SK-N-SH (cell line): ENCODE results near the gene SSBP2. TPM values are rescaled to one million over a fixed set of nuclear protein-coding genes. Genes with fewer than 3 reads are reported as not detected.

Experiments used
- CTCF ChIA-PET: fragments of 300-600, 350-600 bp; formaldehyde crosslinking; extraction: SDS; loops from one replicate; lab custom pipeline; 2021; lab: Yijun Ruan, JAX
- POLR2A ChIA-PET: fragments of 350-600 bp; sonication (Branson Sonifier 250); formaldehyde crosslinking; extraction: SDS; loops from one replicate; lab custom pipeline; 2020; ENCODE audit warnings: antibody characterized with exemption, inconsistent platforms; lab: Yijun Ruan, JAX
- DNase-seq: peaks from one replicate; pipeline ENCODE4 v3.0.0; 2012
- H2AFZ ChIP-seq: fragments of 200-600 bp; sonication (generic); 2 replicates; pipeline ENCODE4 v1.8.1; 2016; ENCODE audit warnings: antibody characterized with exemption, mild to moderate bottlenecking, low read depth
- H3F3A ChIP-seq: fragments of 200-600 bp; sonication (generic); replicated peaks from 2 replicates; pipeline ENCODE3; 2016; ENCODE audit warnings: antibody characterized with exemption, mild to moderate bottlenecking; ENCODE audit not compliant: insufficient read depth
- H3K27ac ChIP-seq, 2 experiments: fragments of 200-500 bp in 1 of 2; fragments of 200-600 bp in 1 of 2; sonication (Bioruptor generic) in 1 of 2; sonication (generic), shearing (Covaris generic) in 1 of 2; 2 replicates each; pipeline versions ENCODE4 v1.5.1 to v1.6.1; 2014 to 2016; ENCODE audit warnings: low read depth in 2 of 2, inconsistent platforms in 1 of 2, low read length in 1 of 2, mild to moderate bottlenecking in 1 of 2, mixed read lengths in 1 of 2
- H3K27me3 ChIP-seq: fragments of 200-600 bp; sonication (generic), shearing (Covaris generic); 2 replicates; pipeline ENCODE4 v1.6.1; 2016; ENCODE audit warnings: mixed run types; ENCODE audit not compliant: insufficient read depth
- H3K36me3 ChIP-seq, 2 experiments: fragments of 200-500 bp in 1 of 2; fragments of 200-600 bp in 1 of 2; sonication (Bioruptor generic) in 1 of 2; sonication (generic) in 1 of 2; replicated peaks in 1 of 2; 2 replicates each; pipeline versions ENCODE3 to v1.5.1; 2014 to 2016; ENCODE audit warnings: low read length in 1 of 2, mild to moderate bottlenecking in 1 of 2; ENCODE audit not compliant: insufficient read depth in 2 of 2, control insufficient read depth in 1 of 2
- H3K4me1 ChIP-seq, 2 experiments: fragments of 200-500 bp in 1 of 2; fragments of 200-600 bp in 1 of 2; sonication (Bioruptor generic) in 1 of 2; sonication (generic), shearing (Covaris generic) in 1 of 2; 2 replicates each; pipeline versions ENCODE4 v1.5.1 to v1.6.1; 2014 to 2016; ENCODE audit warnings: low read depth in 1 of 2, low read length in 1 of 2, mixed run types in 1 of 2; ENCODE audit not compliant: insufficient read depth in 2 of 2, control insufficient read depth in 1 of 2
- H3K4me2 ChIP-seq: fragments of 200-600 bp; sonication (generic), shearing (Covaris generic); 2 replicates; pipeline ENCODE4 v1.6.1; 2017; ENCODE audit warnings: mixed run types
- H3K4me3 ChIP-seq, 2 experiments: fragments of 200-500 bp in 1 of 2; fragments of 200-600 bp in 1 of 2; sonication (Bioruptor generic) in 1 of 2; sonication (generic), shearing (Covaris generic) in 1 of 2; 2 replicates each; pipeline versions ENCODE4 v1.5.1 to v1.8.1; 2014 to 2016; ENCODE audit warnings: low read depth in 2 of 2, inconsistent platforms in 1 of 2, low read length in 1 of 2, mild to moderate bottlenecking in 1 of 2, mixed read lengths in 1 of 2, moderate library complexity in 1 of 2
- H3K79me2 ChIP-seq: fragments of 200-600 bp; sonication (generic); 2 replicates; pipeline ENCODE4 v1.8.1; 2017; ENCODE audit warnings: mild to moderate bottlenecking; ENCODE audit not compliant: insufficient read depth
- H3K9ac ChIP-seq: fragments of 200-600 bp; sonication (generic); 2 replicates; pipeline ENCODE4 v1.6.1; 2017; ENCODE audit warnings: mixed run types
- H3K9me2 ChIP-seq: fragments of 200-600 bp; sonication (generic); 2 replicates; pipeline ENCODE4 v1.6.1; 2017; ENCODE audit warnings: mixed run types
- H3K9me3 ChIP-seq: fragments of 200-600 bp; sonication (generic); 2 replicates; pipeline ENCODE4 v1.6.1; 2017; ENCODE audit warnings: mixed run types, mild to moderate bottlenecking, moderate library complexity
- H4K20me1 ChIP-seq: fragments of 200-600 bp; sonication (generic); 2 replicates; pipeline ENCODE4 v1.6.1; 2017; ENCODE audit warnings: mild to moderate bottlenecking, mixed run types; ENCODE audit not compliant: insufficient read depth
- CHD2 ChIP-seq: fragments of 150-350 bp; IDR thresholded peaks from 2 replicates; pipeline ENCODE4 v1.6.1; 2018; ENCODE audit warnings: low read length; ENCODE audit not compliant: partially characterized antibody
- ELF1 ChIP-seq: IDR thresholded peaks from 2 replicates; pipeline ENCODE4 v1.4.0; 2012
- GATA2 ChIP-seq: sonication (generic); formaldehyde crosslinking; IDR thresholded peaks from 2 replicates; pipeline ENCODE4 v1.5.0; 2020; ENCODE audit warnings: mild to moderate bottlenecking, missing genetic modification reagents
- MEF2A ChIP-seq: IDR thresholded peaks from 2 replicates; pipeline ENCODE4 v1.4.0; 2012; ENCODE audit warnings: low read depth, borderline replicate concordance
- NRF1 ChIP-seq: IDR thresholded peaks from 2 replicates; pipeline ENCODE4 v1.6.1; 2012; ENCODE audit warnings: low read depth, mild to moderate bottlenecking, low read length
- YY1 ChIP-seq: IDR thresholded peaks from 2 replicates; pipeline ENCODE4 v1.4.0; 2012; ENCODE audit warnings: low read depth, mild to moderate bottlenecking
- WGBS: methylation state at CpG from one replicate; pipeline ENCODE4 v1.1.6; 2017; ENCODE audit warnings: low lambda C conversion rate; 5-methylcytosine and 5-hydroxymethylcytosine counted together
- polyA plus RNA-seq, 3 experiments: library from polyadenylated mRNA; depleted of rRNA; stranded (reverse); fragments of >200 nt; gene quantifications; 2 replicates each; pipeline ENCODE4 v1.2.3, GENCODE V29; 2012
- TF ChIP-seq, protein P1 (sequence below): fragments of 200-600 bp; sonication (generic); IDR thresholded peaks from 2 replicates; pipeline ENCODE4 v1.6.1; 2017; ENCODE audit warnings: antibody characterized with exemption, mild to moderate bottlenecking, moderate library complexity
- TF ChIP-seq, protein P2 (sequence below): IDR thresholded peaks from 2 replicates; pipeline ENCODE4 v1.4.0; 2012; ENCODE audit warnings: low read depth
- TF ChIP-seq, protein P3 (sequence below): fragments of 150-350 bp; IDR thresholded peaks from 2 replicates; pipeline ENCODE4 v1.6.1; 2016; ENCODE audit warnings: mild to moderate bottlenecking, low read depth, low read length

SSBP2 gene
- polyA plus RNA-seq, 1 of the 3 experiments (the other 2 are of a cell fraction) = 35.3 TPM

DNA sequence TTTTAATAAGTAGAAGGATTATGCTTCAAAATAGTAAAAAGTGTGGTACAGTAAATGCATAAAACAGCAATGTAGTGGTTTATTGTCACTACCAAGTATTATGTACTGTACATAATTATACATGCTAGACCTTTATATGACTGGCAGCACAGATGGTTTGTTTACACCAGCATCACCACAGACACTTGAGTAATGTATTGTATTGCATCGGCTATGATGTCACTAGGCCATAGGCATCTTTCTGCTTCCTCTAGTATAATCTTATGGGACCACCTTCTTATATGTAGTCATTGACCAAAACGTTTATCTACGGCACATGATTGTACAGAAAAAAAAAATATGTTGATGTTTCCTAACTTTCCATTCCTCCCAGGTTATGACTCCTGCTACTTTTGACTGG, 31.9 kb upstream of the SSBP2 start:
- Histone ChIP-seq H3K27ac (no peak overlapping the region), H3K4me3 (no peak overlapping the region), H4K20me1 (no peaks in the 10 kb centered on the region), H2AFZ (no peak overlapping the region), H3F3A (no peaks in the 10 kb centered on the region), H3K4me1 (peaks cover 20 to 25% of the 10 kb centered on the region in 2 experiments), H3K27me3 (no peaks in the 10 kb centered on the region), H3K9me3 (no peaks in the 10 kb centered on the region), H3K36me3 (no peaks in the 10 kb centered on the region), H3K4me2 (no peak overlapping the region), H3K9me2 (no peaks in the 10 kb centered on the region), H3K79me2 (no peaks in the 10 kb centered on the region), H3K9ac (no peak overlapping the region)
- ChIA-PET CTCF (interaction anchor here (1.0 kb wide), 1 partner anchor 9 kb away, joined by 4 read pairs; no protein-coding TSS in a partner anchor), POLR2A (interaction anchor here (1.2 kb wide), 1 partner anchor 68 kb away, joined by 3 read pairs; no protein-coding TSS in a partner anchor)
- 84% methylated on average over 3 of the region's 3 CpGs for WGBS
- TF ChIP-seq MEF2A = no peak
- TF ChIP-seq GATA2 (CRISPR knock-in tag) = no peak
- no peak for TF ChIP-seq YY1
- no peak for DNase-seq

DNA sequence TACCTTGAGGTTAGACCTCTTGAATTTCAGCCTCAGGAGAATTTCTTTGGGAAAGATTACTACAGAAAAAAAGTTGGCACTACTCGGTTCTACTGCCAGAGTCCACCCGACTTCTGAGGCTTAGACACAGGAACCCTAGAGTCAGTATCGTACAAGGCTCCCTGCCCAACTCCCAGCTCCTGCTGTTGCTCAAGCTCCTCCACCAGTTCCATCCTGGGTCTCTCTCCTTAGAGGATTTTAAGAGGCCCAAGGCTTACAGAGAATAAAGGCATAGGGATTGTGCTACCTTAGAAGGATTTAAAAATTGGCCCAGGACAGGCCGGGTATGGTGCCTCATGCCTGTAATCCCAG, 29.0 kb upstream of the SSBP2 start:
- no peak for DNase-seq
- H3F3A ChIP-seq = no peaks in the 10 kb centered on the region
- peak overlapping the region; percentile 68 to 89 for H3K27ac ChIP-seq
- H3K79me2 ChIP-seq = no peaks in the 10 kb centered on the region
- no peak overlapping the region for H3K4me3 ChIP-seq
- no peak for TF ChIP-seq ELF1
- TF ChIP-seq NRF1 = no peak
- TF ChIP-seq, protein P1, sequence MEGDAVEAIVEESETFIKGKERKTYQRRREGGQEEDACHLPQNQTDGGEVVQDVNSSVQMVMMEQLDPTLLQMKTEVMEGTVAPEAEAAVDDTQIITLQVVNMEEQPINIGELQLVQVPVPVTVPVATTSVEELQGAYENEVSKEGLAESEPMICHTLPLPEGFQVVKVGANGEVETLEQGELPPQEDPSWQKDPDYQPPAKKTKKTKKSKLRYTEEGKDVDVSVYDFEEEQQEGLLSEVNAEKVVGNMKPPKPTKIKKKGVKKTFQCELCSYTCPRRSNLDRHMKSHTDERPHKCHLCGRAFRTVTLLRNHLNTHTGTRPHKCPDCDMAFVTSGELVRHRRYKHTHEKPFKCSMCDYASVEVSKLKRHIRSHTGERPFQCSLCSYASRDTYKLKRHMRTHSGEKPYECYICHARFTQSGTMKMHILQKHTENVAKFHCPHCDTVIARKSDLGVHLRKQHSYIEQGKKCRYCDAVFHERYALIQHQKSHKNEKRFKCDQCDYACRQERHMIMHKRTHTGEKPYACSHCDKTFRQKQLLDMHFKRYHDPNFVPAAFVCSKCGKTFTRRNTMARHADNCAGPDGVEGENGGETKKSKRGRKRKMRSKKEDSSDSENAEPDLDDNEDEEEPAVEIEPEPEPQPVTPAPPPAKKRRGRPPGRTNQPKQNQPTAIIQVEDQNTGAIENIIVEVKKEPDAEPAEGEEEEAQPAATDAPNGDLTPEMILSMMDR = no peak
- TF ChIP-seq, protein P2, sequence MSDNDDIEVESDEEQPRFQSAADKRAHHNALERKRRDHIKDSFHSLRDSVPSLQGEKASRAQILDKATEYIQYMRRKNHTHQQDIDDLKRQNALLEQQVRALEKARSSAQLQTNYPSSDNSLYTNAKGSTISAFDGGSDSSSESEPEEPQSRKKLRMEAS = no peak
- TF ChIP-seq CHD2 = no peak
- TF ChIP-seq, protein P3, sequence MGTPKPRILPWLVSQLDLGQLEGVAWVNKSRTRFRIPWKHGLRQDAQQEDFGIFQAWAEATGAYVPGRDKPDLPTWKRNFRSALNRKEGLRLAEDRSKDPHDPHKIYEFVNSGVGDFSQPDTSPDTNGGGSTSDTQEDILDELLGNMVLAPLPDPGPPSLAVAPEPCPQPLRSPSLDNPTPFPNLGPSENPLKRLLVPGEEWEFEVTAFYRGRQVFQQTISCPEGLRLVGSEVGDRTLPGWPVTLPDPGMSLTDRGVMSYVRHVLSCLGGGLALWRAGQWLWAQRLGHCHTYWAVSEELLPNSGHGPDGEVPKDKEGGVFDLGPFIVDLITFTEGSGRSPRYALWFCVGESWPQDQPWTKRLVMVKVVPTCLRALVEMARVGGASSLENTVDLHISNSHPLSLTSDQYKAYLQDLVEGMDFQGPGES = no peak
- H3K4me2 ChIP-seq = no peak overlapping the region
- peak overlapping the region; percentile 99 for H2AFZ ChIP-seq
- H3K4me1 ChIP-seq = peaks cover 5 to 16% of the 10 kb centered on the region in 2 experiments; a peak in 3 of 4 replicates
- no peaks in the 10 kb centered on the region for H3K9me2 ChIP-seq
- no peaks in the 10 kb centered on the region for H3K27me3 ChIP-seq
- ChIA-PET CTCF (interaction anchor here (1.2 to 1.5 kb wide), 3 partner anchors 18 to 59 kb away, joined by 3 to 6 read pairs (median 5); partner anchors contain the start of gene SSBP2), POLR2A (interaction anchor here (0.6 to 1.2 kb wide), 2 partner anchors 25 to 28 kb away, joined by 4 read pairs; partner anchors contain the start of gene SSBP2)
- H3K36me3 ChIP-seq = no peaks in the 10 kb centered on the region
- no peak overlapping the region for H3K9ac ChIP-seq
- H4K20me1 ChIP-seq = no peaks in the 10 kb centered on the region
- H3K9me3 ChIP-seq = no peaks in the 10 kb centered on the region
- WGBS = 95% methylated on average over 4 of the region's 4 CpGs
